COR-L47 (cell line): ENCODE measurements around the gene KRTAP10-4.

Source experiments
- DNase-seq: peaks from one replicate; lab custom pipeline; 2025; lab: John Stamatoyannopoulos, UW

The KRTAP10-4 gene

DNA sequence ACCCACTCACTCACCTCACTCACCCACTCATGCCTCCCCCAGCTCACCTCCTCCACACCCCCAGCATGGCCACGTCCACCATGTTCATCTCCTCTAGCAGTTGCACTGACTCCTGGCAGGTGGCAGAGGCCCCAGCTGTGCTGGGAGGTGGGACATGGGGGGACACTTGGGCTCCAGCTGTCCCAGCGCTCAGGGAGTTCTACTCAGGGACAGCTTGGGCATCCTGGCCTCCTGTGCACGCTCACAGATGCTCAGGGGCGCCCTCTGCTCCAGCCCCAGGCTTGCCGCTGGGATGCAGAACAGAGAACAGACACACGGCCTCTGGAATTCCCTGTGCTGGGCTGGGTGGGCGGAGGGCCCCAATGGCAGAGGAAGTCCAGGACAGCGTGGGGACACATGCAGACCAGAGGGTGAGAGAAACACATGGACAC lies 43.6 kb downstream of the KRTAP10-4 start:
- no peak for DNase-seq

DNA sequence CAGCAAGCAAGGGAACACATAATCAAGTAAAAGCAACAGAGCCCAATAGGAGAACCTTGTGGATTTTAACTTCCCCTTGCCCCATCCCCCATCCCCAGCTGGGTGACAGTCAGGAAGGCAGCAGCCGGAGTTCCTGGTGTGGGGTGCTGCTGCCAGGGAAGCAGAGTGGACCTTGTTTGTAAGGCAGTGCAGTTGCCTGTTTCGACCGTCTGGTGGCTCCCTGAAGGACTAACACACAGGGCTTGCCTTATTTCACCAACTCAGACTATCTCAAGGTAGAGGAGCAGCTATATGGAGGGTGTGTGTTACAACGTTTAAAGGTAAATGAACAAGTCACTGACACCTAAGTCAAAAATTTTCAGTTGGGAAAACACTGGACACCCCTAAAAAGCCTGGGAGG lies 45.0 kb downstream of the KRTAP10-4 start:
- DNase-seq: no peak

DNA sequence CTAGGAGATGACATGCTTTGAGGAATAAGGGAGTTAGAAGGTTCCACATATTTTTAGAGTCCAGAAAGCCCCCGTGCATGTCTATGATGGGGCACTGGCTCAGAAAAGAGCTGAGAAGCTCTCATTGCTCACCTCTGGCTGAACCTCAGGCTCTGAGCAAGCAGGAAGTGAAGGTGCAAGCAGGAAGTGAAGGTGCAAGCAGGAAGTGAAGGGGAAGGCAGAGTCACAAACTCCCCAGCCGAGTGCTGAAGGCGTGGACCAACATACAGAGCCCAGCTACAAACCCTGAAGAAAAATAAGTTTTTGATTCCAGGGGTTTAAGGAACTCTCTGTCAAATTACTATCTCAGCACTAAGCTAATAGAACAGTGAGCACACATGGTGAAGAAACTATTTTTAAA lies 45.4 kb downstream of the KRTAP10-4 start:
- DNase-seq: no peak

DNA sequence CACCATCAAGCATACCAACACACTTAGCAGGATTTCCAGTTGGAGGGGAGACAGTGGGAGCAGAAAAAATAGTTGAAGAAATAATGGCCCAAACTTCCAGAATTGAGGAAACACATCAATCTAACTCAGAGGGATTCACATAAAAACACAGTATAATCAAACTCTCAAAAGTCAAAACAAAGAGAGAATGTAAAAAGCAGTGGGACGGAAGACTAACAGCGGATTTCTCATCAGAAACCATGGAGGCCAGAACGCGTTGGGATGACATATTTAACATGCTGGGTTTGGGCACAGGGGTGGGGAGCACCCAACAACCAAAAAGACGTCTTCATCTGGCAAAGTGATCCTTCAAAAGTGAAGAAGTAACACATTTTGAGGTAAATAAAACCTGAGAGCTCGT lies 46.4 kb downstream of the KRTAP10-4 start:
- DNase-seq: no peak

DNA sequence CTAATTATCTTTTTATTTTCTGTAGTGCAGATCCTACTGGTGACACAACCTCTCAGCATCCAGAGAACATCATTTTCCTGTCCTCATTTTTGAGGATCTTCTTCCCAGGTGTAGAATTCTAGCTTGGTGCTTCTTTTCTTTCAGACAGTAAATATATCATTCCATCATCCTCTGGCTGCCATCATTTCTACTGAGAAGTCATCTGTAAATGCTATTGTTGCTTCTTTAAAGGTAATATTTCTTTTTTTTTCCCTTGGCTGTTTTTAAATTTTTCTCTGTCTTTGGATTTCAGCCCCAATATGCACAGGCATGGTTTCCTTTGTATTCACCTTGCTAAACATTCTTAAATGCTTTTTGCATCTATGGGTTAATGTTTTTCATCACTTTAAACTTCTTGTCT lies 50.0 kb downstream of the KRTAP10-4 start:
- DNase-seq: no peak
